Endothelial cell of umbilical vein (primary cell): ENCODE results near the gene NSUN7.

Source experiments
- CTCF ChIP-seq, 2 donors: IDR thresholded peaks; 1 replicate in 1 of 2; 2 replicates in 1 of 2; pipeline ENCODE4 v1.5.1; 2011; ENCODE audit warnings: low read length in 2 of 2, mild to moderate bottlenecking in 2 of 2, moderate library complexity in 2 of 2, control low read depth in 1 of 2, inconsistent platforms in 1 of 2, low read depth in 1 of 2; ENCODE audit not compliant: insufficient read depth in 1 of 2; ENCODE audit errors: extremely low read depth in 1 of 2
- EZH2 ChIP-seq: IDR thresholded peaks from 2 replicates; pipeline ENCODE4 v1.6.1; 2012; ENCODE audit warnings: borderline replicate concordance, low read depth, mild to moderate bottlenecking, moderate library complexity, low read length, inconsistent platforms; ENCODE audit not compliant: severe bottlenecking
- JUN ChIP-seq: IDR thresholded peaks from 2 replicates; pipeline ENCODE4 v1.6.1; 2011; ENCODE audit warnings: borderline replicate concordance, low read depth; ENCODE audit not compliant: insufficient read length, insufficient read depth
- POLR2A ChIP-seq: IDR thresholded peaks from 2 replicates; pipeline ENCODE4 v1.6.1; 2012; ENCODE audit warnings: low read depth, mild to moderate bottlenecking, control low read depth, low read length
- POLR2AphosphoS5 ChIP-seq: IDR thresholded peaks from 2 replicates; pipeline ENCODE4 v1.6.1; 2012; ENCODE audit warnings: low read depth, mild to moderate bottlenecking, control low read depth, low read length, moderate library complexity; ENCODE audit not compliant: insufficient read depth

DNA sequence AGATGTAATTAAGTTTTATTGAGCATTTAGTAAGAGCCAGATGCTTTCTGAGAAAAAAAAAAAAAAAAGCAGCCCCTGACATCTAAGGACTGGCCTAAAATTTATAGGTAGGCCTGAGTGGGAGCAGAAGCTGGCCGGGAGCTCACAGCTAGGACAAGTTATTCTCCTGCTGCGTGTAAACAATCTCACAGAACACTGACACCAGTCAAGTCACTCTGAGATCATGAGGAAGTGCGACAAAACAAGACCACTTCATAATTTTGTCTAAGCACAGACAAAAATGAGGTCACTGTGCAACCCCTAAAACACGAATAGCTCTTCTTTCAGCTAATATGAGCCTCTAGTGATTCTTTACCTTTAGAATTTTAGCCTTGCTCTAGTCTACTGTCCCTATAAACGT, 15.3 kb upstream of the NSUN7 start:
- TF ChIP-seq CTCF (IDR thresholded peaks at IDR 0.05; ENCODE audit: extremely low read depth in 1 of 2, insufficient read depth in 1 of 2, low read depth in 1 of 2, low read length in 2 of 2) (no peak), POLR2A (no peak), EZH2 (no peak), POLR2AphosphoS5 (no peak), JUN (no peak)
